ENCODE measurements around the gene NUCKS1.

NUCKS1 gene

DNA sequence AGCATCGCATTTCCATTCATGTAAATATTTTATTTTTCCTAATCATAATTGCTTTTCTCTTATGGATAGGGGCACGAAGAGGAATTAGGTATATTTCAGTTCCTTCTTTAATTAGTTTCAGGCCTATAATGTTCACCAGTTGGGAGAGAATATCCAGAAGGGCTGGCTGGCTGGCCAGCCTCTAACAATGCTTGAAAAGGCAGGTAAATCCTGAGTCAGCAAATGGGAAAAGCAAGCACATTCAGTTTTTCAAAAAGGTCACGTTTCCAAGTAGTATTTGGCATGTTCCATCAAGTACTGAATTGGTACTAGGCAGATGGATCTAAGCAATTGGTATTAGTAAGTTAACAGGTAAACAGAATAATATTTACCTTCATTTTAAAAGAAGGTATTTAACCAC, 17.3 kb upstream of the NUCKS1 start:
- no peaks in the 10 kb centered on the region for H3K36me3 ChIP-seq (ENCODE audit: control insufficient read depth, low read depth, low read length)
- no peaks in the 10 kb centered on the region for H3K9me3 ChIP-seq (ENCODE audit: control insufficient read depth, low read depth, low read length)
- H3K4me1 ChIP-seq (ENCODE audit: control insufficient read depth, low read depth, low read length) = no peaks in the 10 kb centered on the region
- H3K27me3 ChIP-seq (ENCODE audit: control insufficient read depth, insufficient read depth, low read length) = no peaks in the 10 kb centered on the region
- H3K27ac ChIP-seq (ENCODE audit: low read length) = no peak overlapping the region
- H3K9ac ChIP-seq (ENCODE audit: low read length) = no peak overlapping the region
- no peak overlapping the region for H3K4me3 ChIP-seq (ENCODE audit: low read length)

GRCh38 chr1:205766570-205766969, 16.6 kb upstream of the NUCKS1 start:
- Histone ChIP-seq H3K4me1 (ENCODE audit: control insufficient read depth, low read depth, low read length) (no peaks in the 10 kb centered on the region), H3K4me3 (ENCODE audit: low read length) (no peak overlapping the region), H3K27ac (ENCODE audit: low read length) (no peak overlapping the region), H3K27me3 (ENCODE audit: control insufficient read depth, insufficient read depth, low read length) (no peaks in the 10 kb centered on the region), H3K36me3 (ENCODE audit: control insufficient read depth, low read depth, low read length) (no peaks in the 10 kb centered on the region), H3K9me3 (ENCODE audit: control insufficient read depth, low read depth, low read length) (no peaks in the 10 kb centered on the region), H3K9ac (ENCODE audit: low read length) (no peak overlapping the region)

DNA sequence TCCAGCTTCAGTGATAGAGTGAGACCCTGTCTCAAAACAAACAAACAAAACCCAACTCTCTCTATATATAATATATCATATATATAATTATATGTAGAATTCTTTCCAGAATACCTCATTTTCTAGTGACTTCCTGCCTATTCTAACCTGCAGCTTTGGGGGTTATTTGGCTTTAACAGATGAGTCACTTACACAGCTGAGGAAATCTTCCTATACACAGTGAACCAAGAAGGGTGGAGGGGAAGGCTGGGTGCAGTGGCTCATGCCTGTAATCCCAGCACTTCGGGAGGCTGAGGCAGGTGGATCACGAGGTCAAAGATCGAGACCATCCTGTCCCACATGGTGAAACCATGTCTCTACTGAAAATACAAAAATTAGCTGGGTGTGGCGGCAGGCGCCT, 16.1 kb upstream of the NUCKS1 start:
- H3K4me1 ChIP-seq (ENCODE audit: control insufficient read depth, low read depth, low read length) = no peaks in the 10 kb centered on the region
- H3K4me3 ChIP-seq (ENCODE audit: low read length) = no peak overlapping the region
- no peaks in the 10 kb centered on the region for H3K27me3 ChIP-seq (ENCODE audit: control insufficient read depth, insufficient read depth, low read length)
- no peak overlapping the region for H3K27ac ChIP-seq (ENCODE audit: low read length)
- no peak overlapping the region for H3K9ac ChIP-seq (ENCODE audit: low read length)
- H3K36me3 ChIP-seq (ENCODE audit: control insufficient read depth, low read depth, low read length) = no peaks in the 10 kb centered on the region
- H3K9me3 ChIP-seq (ENCODE audit: control insufficient read depth, low read depth, low read length) = no peaks in the 10 kb centered on the region

- Histone ChIP-seq H3K9me3 (ENCODE audit: control insufficient read depth, low read depth, low read length) (no peaks in the 10 kb centered on the region), H3K4me3 (ENCODE audit: low read length) (no peak overlapping the region), H3K9ac (ENCODE audit: low read length) (no peak overlapping the region), H3K4me1 (ENCODE audit: control insufficient read depth, low read depth, low read length) (no peaks in the 10 kb centered on the region), H3K27me3 (ENCODE audit: control insufficient read depth, insufficient read depth, low read length) (no peaks in the 10 kb centered on the region), H3K27ac (ENCODE audit: low read length) (no peak overlapping the region), H3K36me3 (ENCODE audit: control insufficient read depth, low read depth, low read length) (no peaks in the 10 kb centered on the region)
Observed at GRCh38 chr1:205764578-205764977, 14.6 kb upstream of the NUCKS1 start.

GRCh38 chr1:205763980-205764379, 14.0 kb upstream of the NUCKS1 start:
- H3K4me3 ChIP-seq (ENCODE audit: low read length) = no peak overlapping the region
- no peaks in the 10 kb centered on the region for H3K9me3 ChIP-seq (ENCODE audit: control insufficient read depth, low read depth, low read length)
- H3K4me1 ChIP-seq (ENCODE audit: control insufficient read depth, low read depth, low read length) = no peaks in the 10 kb centered on the region
- H3K27me3 ChIP-seq (ENCODE audit: control insufficient read depth, insufficient read depth, low read length) = no peaks in the 10 kb centered on the region
- H3K36me3 ChIP-seq (ENCODE audit: control insufficient read depth, low read depth, low read length) = no peaks in the 10 kb centered on the region
- no peak overlapping the region for H3K27ac ChIP-seq (ENCODE audit: low read length)
- H3K9ac ChIP-seq (ENCODE audit: low read length) = no peak overlapping the region

DNA sequence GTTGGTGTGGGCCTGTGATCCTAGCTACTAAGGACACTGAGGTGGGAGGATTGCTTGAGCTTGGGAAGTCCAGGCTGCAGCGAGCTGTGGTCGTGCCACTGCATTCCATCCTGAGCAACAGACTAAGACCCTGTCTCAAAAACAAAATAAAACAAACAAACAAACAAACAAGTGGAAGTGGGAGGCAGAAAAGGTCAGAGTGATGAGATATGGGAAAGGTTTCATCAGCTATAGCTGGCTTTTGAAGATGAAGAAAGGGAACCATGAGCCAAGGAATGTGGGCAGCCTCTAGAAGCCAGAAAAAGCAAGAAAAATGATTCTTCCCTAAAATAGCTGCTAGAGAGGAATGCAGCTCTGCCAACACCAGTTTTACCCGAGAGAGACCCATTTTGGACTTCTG, 10.6 kb upstream of the NUCKS1 start:
- Histone ChIP-seq H3K27ac (ENCODE audit: low read length) (no peak overlapping the region), H3K36me3 (ENCODE audit: control insufficient read depth, low read depth, low read length) (no peaks in the 10 kb centered on the region), H3K27me3 (ENCODE audit: control insufficient read depth, insufficient read depth, low read length) (no peaks in the 10 kb centered on the region), H3K4me1 (ENCODE audit: control insufficient read depth, low read depth, low read length) (no peaks in the 10 kb centered on the region), H3K9me3 (ENCODE audit: control insufficient read depth, low read depth, low read length) (no peaks in the 10 kb centered on the region), H3K4me3 (ENCODE audit: low read length) (no peak overlapping the region), H3K9ac (ENCODE audit: low read length) (no peak overlapping the region)

- Histone ChIP-seq H3K9me3 (ENCODE audit: control insufficient read depth, low read depth, low read length) (no peaks in the 10 kb centered on the region), H3K4me1 (ENCODE audit: control insufficient read depth, low read depth, low read length) (no peaks in the 10 kb centered on the region), H3K9ac (ENCODE audit: low read length) (no peak overlapping the region), H3K4me3 (ENCODE audit: low read length) (no peak overlapping the region), H3K36me3 (ENCODE audit: control insufficient read depth, low read depth, low read length) (no peaks in the 10 kb centered on the region), H3K27me3 (ENCODE audit: control insufficient read depth, insufficient read depth, low read length) (no peaks in the 10 kb centered on the region), H3K27ac (ENCODE audit: low read length) (no peak overlapping the region)
Observed at GRCh38 chr1:205756552-205756951, 6.6 kb upstream of the NUCKS1 start.

- no peaks in the 10 kb centered on the region for H3K36me3 ChIP-seq (ENCODE audit: control insufficient read depth, low read depth, low read length)
- H3K4me1 ChIP-seq (ENCODE audit: control insufficient read depth, low read depth, low read length) = no peaks in the 10 kb centered on the region
Observed at GRCh38 chr1:205754857-205755256, 4.9 kb upstream of the NUCKS1 start.

GRCh38 chr1:205751036-205751651, 1.2 kb upstream of the NUCKS1 start:
- Histone ChIP-seq H3K36me3 (ENCODE audit: control insufficient read depth, low read depth, low read length) (peaks cover 8% of the 10 kb centered on the region), H3K9me3 (ENCODE audit: control insufficient read depth, low read depth, low read length) (no peaks in the 10 kb centered on the region), H3K27me3 (ENCODE audit: control insufficient read depth, insufficient read depth, low read length) (no peaks in the 10 kb centered on the region), H3K9ac (ENCODE audit: low read length) (no peak overlapping the region), H3K4me1 (ENCODE audit: control insufficient read depth, low read depth, low read length) (peaks cover 19% of the 10 kb centered on the region), H3K4me3 (ENCODE audit: low read length) (peak overlapping the region; percentile 98), H3K27ac (ENCODE audit: low read length) (no peak overlapping the region)

More at GRCh38 chr1:205754857-205755256, 4.9 kb upstream of the NUCKS1 start:
- Histone ChIP-seq H3K27me3 (ENCODE audit: control insufficient read depth, insufficient read depth, low read length) (no peaks in the 10 kb centered on the region), H3K27ac (ENCODE audit: low read length) (no peak overlapping the region), H3K9ac (ENCODE audit: low read length) (no peak overlapping the region), H3K4me3 (ENCODE audit: low read length) (no peak overlapping the region), H3K9me3 (ENCODE audit: control insufficient read depth, low read depth, low read length) (no peaks in the 10 kb centered on the region)

DNA sequence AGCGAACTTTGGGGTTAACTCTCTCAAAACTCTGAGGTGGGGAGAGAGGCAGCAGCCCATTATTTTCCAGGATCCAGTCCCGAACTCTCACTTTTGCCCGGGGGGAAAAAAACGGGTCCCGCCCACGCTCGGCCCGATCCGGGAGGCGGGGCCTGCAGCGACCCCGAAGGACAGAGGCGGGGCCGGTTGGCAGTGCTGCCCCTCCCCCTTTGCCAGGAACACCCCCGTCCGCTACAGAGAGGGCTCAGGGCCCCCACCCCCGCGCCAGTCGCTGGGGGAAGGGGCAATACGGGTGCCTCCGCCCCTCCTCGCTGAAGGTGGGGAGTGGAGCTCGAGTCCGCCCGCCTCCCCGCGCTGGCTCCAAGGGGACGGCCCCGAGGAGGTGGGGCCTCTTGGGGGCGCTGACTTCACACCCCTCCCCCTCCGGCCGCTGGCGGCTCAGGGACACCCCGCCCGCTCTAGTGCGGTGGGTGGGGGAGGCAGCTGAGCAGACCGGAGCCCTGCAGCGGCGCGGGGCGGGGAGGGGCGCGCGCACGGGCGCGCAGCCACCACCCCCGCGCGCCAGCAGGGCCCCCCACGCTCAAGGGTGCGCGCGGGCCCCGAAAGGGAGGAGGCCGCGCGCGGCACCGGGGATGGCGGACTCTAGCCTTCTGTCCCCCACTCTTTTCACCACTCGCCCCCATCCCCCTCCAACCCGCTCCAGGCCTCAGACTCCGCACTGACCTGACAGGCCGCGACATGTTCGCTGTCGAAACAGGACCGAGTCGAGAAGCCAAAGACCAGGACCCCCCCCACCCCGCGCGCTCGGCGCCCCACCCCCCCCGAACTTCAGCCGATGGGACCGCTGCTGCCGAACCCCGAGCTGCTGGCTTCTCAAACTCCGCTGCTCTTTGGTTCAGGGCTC, 496 bp downstream of the NUCKS1 start:
- Histone ChIP-seq H3K4me1 (ENCODE audit: control insufficient read depth, low read depth, low read length) (peaks cover 25% of the 10 kb centered on the region), H3K36me3 (ENCODE audit: control insufficient read depth, low read depth, low read length) (peaks cover 8% of the 10 kb centered on the region), H3K27ac (ENCODE audit: low read length) (peak overlapping the region; percentile 79), H3K9ac (ENCODE audit: low read length) (peak overlapping the region; percentile 87), H3K9me3 (ENCODE audit: control insufficient read depth, low read depth, low read length) (no peaks in the 10 kb centered on the region), H3K4me3 (ENCODE audit: low read length) (peak overlapping the region; percentile 98), H3K27me3 (ENCODE audit: control insufficient read depth, insufficient read depth, low read length) (no peaks in the 10 kb centered on the region)

DNA sequence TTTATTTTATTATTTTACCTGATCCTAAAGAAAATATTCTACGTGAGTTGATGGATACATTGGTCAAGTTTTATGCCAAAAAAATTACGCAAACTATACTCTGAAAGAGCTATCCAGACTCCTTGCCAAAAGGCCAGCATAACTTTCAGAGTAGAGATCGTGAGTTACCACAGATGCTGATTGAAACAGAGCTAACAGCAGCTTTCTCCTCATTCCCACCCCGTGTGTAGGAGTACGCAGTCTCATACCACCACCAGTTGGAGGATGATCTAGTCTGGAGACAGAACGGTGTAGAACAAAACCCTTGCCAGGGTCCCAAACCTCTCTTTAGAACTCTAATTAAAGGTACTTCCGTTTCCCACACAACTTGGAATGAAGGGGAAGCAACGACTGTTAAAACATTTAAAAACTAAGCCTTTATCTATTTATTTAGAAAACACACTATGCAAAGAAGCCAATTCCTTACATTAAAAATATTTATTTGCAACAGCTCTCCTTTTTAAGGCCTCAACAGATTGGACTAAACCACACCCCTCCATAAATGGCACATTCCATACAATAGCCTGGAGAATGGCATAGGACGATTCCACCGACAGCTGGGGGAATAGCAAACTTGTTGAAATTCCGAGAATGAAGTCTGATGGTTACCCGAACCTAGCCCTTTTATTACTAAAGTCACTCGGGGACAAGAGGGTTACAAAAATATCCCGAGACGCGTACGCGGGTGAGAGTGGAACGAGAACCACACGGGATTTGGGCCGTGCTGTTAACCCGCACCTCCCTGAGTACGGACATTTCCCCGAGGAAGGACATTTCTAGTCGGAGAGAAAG, 1.4 kb downstream of the NUCKS1 start:
- Histone ChIP-seq H3K4me1 (ENCODE audit: control insufficient read depth, low read depth, low read length) (peaks cover 33% of the 10 kb centered on the region), H3K36me3 (ENCODE audit: control insufficient read depth, low read depth, low read length) (peaks cover 8% of the 10 kb centered on the region), H3K4me3 (ENCODE audit: low read length) (peak overlapping the region; percentile 98), H3K27me3 (ENCODE audit: control insufficient read depth, insufficient read depth, low read length) (no peaks in the 10 kb centered on the region), H3K9me3 (ENCODE audit: control insufficient read depth, low read depth, low read length) (no peaks in the 10 kb centered on the region), H3K9ac (ENCODE audit: low read length) (peak overlapping the region; percentile 87), H3K27ac (ENCODE audit: low read length) (peak overlapping the region; percentile 6)
